ENCODE results near the gene RAMACL.

Gene RAMACL

GRCh38 chr6:166573511-166574216 is 12.8 kb downstream of the RAMACL start:
- Histone ChIP-seq H3K9me3 (no peaks in the 10 kb centered on the region), H3K4me3 (ENCODE audit: low read depth in 1 of 2, low read length in 1 of 2) (no peak overlapping the region), H3K27ac (no peak overlapping the region), H3K36me3 (no peaks in the 10 kb centered on the region), H3K4me1 (ENCODE audit: control insufficient read depth in 1 of 2, insufficient read depth in 1 of 2, low read depth in 1 of 2, low read length in 1 of 2) (no peaks in the 10 kb centered on the region), H3K27me3 (no peaks in the 10 kb centered on the region)
- no peak for TF ChIP-seq CTCF (IDR thresholded peaks at IDR 0.05)

GRCh38 chr6:166572370-166573261 is 13.9 kb downstream of the RAMACL start:
- no peaks in the 10 kb centered on the region for H3K36me3 ChIP-seq
- no peaks in the 10 kb centered on the region for H3K27me3 ChIP-seq
- no peak for TF ChIP-seq CTCF (IDR thresholded peaks at IDR 0.05)
- no peaks in the 10 kb centered on the region for H3K4me1 ChIP-seq (ENCODE audit: control insufficient read depth in 1 of 2, insufficient read depth in 1 of 2, low read depth in 1 of 2, low read length in 1 of 2)
- H3K27ac ChIP-seq: no peak overlapping the region
- H3K4me3 ChIP-seq (ENCODE audit: low read depth in 1 of 2, low read length in 1 of 2): no peak overlapping the region
- H3K9me3 ChIP-seq: no peaks in the 10 kb centered on the region

GRCh38 chr6:166570929-166571713 is 15.4 kb downstream of the RAMACL start:
- peaks cover under 1% of the 10 kb centered on the region for H3K36me3 ChIP-seq
- H3K27me3 ChIP-seq: no peaks in the 10 kb centered on the region
- no peak overlapping the region for H3K27ac ChIP-seq
- no peaks in the 10 kb centered on the region for H3K4me1 ChIP-seq (ENCODE audit: control insufficient read depth in 1 of 2, insufficient read depth in 1 of 2, low read depth in 1 of 2, low read length in 1 of 2)
- H3K4me3 ChIP-seq (ENCODE audit: low read depth in 1 of 2, low read length in 1 of 2): no peak overlapping the region
- no peaks in the 10 kb centered on the region for H3K9me3 ChIP-seq
- no peak for TF ChIP-seq CTCF (IDR thresholded peaks at IDR 0.05)

GRCh38 chr6:166569206-166569605 is 17.3 kb downstream of the RAMACL start:
- no peaks in the 10 kb centered on the region for H3K9me3 ChIP-seq
- peaks cover 0 to under 1% of the 10 kb centered on the region in 2 experiments for H3K4me1 ChIP-seq (ENCODE audit: control insufficient read depth in 1 of 2, insufficient read depth in 1 of 2, low read depth in 1 of 2, low read length in 1 of 2)
- H3K27ac ChIP-seq: no peak overlapping the region
- no peaks in the 10 kb centered on the region for H3K27me3 ChIP-seq
- no peak for TF ChIP-seq CTCF (IDR thresholded peaks at IDR 0.05)
- peaks cover 17% of the 10 kb centered on the region for H3K36me3 ChIP-seq
- no peak overlapping the region for H3K4me3 ChIP-seq (ENCODE audit: low read depth in 1 of 2, low read length in 1 of 2)

GRCh38 chr6:166567813-166568212 is 18.7 kb downstream of the RAMACL start:
- TF ChIP-seq CTCF (IDR thresholded peaks at IDR 0.05): no peak
- H3K36me3 ChIP-seq: peaks cover 17% of the 10 kb centered on the region
- H3K4me1 ChIP-seq (ENCODE audit: control insufficient read depth in 1 of 2, insufficient read depth in 1 of 2, low read depth in 1 of 2, low read length in 1 of 2): peaks cover 4 to 15% of the 10 kb centered on the region in 2 experiments
- H3K4me3 ChIP-seq (ENCODE audit: low read depth in 1 of 2, low read length in 1 of 2): no peak overlapping the region
- no peaks in the 10 kb centered on the region for H3K27me3 ChIP-seq
- H3K27ac ChIP-seq: no peak overlapping the region
- H3K9me3 ChIP-seq: no peaks in the 10 kb centered on the region

Measured in neutrophil (primary cell).